K562 (cell line): Measurements from ENCODE around the gene SNRPA. TPM values are rescaled to one million over a fixed set of nuclear protein-coding genes. Genes with fewer than 3 reads are reported as not detected.
A peak's percentile ranks its signal among the peaks of the same experiment; 100 is the strongest.

Experiments
- ATAC-seq: fragments of 200-7000 bp; cut with Tn5 transposase; 3 replicates; pipeline ENCODE4 v1.9.1; 2020; ENCODE audit warnings: moderate library complexity
- BruUV-seq: library from RNA; stranded (reverse); fragments of 400-500 nt; replicated peaks from 2 replicates; lab custom pipeline; 2021; lab: Mats Ljungman, UMichigan
- CTCF ChIA-PET: fragments of 300-600 bp; formaldehyde crosslinking; extraction: SDS; loops from one replicate; lab custom pipeline; 2021; ENCODE audit warnings: low intra/inter-chr PET ratio; lab: Yijun Ruan, JAX
- POLR2A ChIA-PET: fragments of 300-600, 350-650 bp; sonication (Branson Sonifier 250); formaldehyde crosslinking; extraction: SDS; loops from one replicate; lab custom pipeline; 2021; ENCODE audit warnings: antibody characterized with exemption, inconsistent platforms; lab: Yijun Ruan, JAX
- DNase-seq, 4 experiments: peaks; one replicate each; pipeline versions ENCODE4 v3.0.0 to v3.0.0-alpha.2; 2011 to 2018; ENCODE audit warnings: low spot score in 3 of 4, mixed read lengths in 3 of 4; ENCODE audit errors: extremely low read depth in 1 of 4
- FAIRE-seq: peaks from 2 replicates; lab custom pipeline; 2011; peaks lifted over from hg19 to GRCh38; lab: Jason Lieb, UNC
- H2AFZ ChIP-seq: 2 replicates; pipeline ENCODE4 v1.6.0; 2011; ENCODE audit warnings: low read depth, low read length, control low read depth, inconsistent platforms
- H3K27ac ChIP-seq: fragments of 200-600 bp; 3 replicates; pipeline ENCODE4 v1.8.0; 2011; ENCODE audit warnings: low read depth, mild to moderate bottlenecking, control low read depth, inconsistent platforms, low read length, moderate library complexity, mixed read lengths; ENCODE audit errors: extremely low read depth
- H3K27me3 ChIP-seq, 2 experiments: fragments of 300-600 bp in 1 of 2; 2 replicates in 1 of 2; 3 replicates in 1 of 2; pipeline versions ENCODE4 v1.6.0 to v1.8.0; 2011; ENCODE audit warnings: inconsistent platforms in 2 of 2, low read length in 2 of 2, mild to moderate bottlenecking in 1 of 2, mixed read lengths in 1 of 2, moderate library complexity in 1 of 2; ENCODE audit not compliant: control insufficient read depth in 2 of 2, insufficient read depth in 2 of 2
- H3K36me3 ChIP-seq: fragments of 300-600 bp; 3 replicates; pipeline ENCODE4 v1.8.0; 2011; ENCODE audit warnings: mild to moderate bottlenecking, low read length, inconsistent platforms; ENCODE audit not compliant: control insufficient read depth, insufficient read depth
- H3K4me1 ChIP-seq, 2 experiments: fragments of 200-600 bp in 1 of 2; replicated peaks in 1 of 2; 2 replicates in 1 of 2; 3 replicates in 1 of 2; pipeline versions ENCODE4 v1.5.1 to v1.8.0; 2011; ENCODE audit warnings: inconsistent platforms in 2 of 2, low read length in 2 of 2, mild to moderate bottlenecking in 1 of 2, mixed read lengths in 1 of 2, moderate library complexity in 1 of 2; ENCODE audit not compliant: control insufficient read depth in 2 of 2, insufficient read depth in 2 of 2
- H3K4me2 ChIP-seq: 2 replicates; pipeline ENCODE4 v1.6.1; 2011; ENCODE audit warnings: low read length, control low read depth, inconsistent platforms, mixed read lengths; ENCODE audit not compliant: insufficient read depth
- H3K4me3 ChIP-seq: fragments of 200-600 bp; sonication (generic), shearing (Covaris generic); 2 replicates; pipeline ENCODE4 v1.5.1; 2016; ENCODE audit warnings: control low read depth, inconsistent platforms
- H3K79me2 ChIP-seq: fragments of 200-600 bp; 3 replicates; pipeline ENCODE4 v1.8.0; 2011; ENCODE audit warnings: low read length, inconsistent platforms; ENCODE audit not compliant: control insufficient read depth, insufficient read depth
- H3K9ac ChIP-seq, 2 experiments: 2 replicates each; pipeline versions ENCODE4 v1.6.0 to v1.6.1; 2011; ENCODE audit warnings: low read depth in 2 of 2, low read length in 2 of 2, control low read depth in 1 of 2, inconsistent platforms in 1 of 2, mild to moderate bottlenecking in 1 of 2, mixed read lengths in 1 of 2; ENCODE audit not compliant: insufficient read depth in 1 of 2
- H3K9me1 ChIP-seq: one replicate; pipeline ENCODE4 v1.6.0; 2011; ENCODE audit warnings: inconsistent platforms, mild to moderate bottlenecking, low read length, moderate library complexity; ENCODE audit not compliant: control insufficient read depth, insufficient read depth
- H3K9me3 ChIP-seq: replicated peaks from 2 replicates; pipeline ENCODE4 v1.5.1; 2011; ENCODE audit warnings: low read depth, low read length, inconsistent platforms; ENCODE audit not compliant: control insufficient read depth, insufficient read depth
- H4K20me1 ChIP-seq: replicated peaks from 2 replicates; pipeline ENCODE4 v1.6.1; 2011; ENCODE audit warnings: low read length, inconsistent platforms, mixed read lengths; ENCODE audit not compliant: control insufficient read depth, insufficient read depth
- BRD4 ChIP-seq: fragments of 200-600 bp; sonication (generic); IDR thresholded peaks from 2 replicates; pipeline ENCODE4 v1.6.1; 2017; ENCODE audit warnings: inconsistent platforms
- POLR2A ChIP-seq: fragments of 450-650 bp; conservative IDR thresholded peaks from 2 replicates; pipeline ENCODE4 v1.6.1; 2016
- POLR2G ChIP-seq: fragments of 200-400 bp; formaldehyde crosslinking; IDR thresholded peaks from 2 replicates; pipeline ENCODE4 v1.6.1; 2017; ENCODE audit warnings: low read depth, mild to moderate bottlenecking, antibody characterized with exemption, low read length, moderate library complexity
- ZNF133 ChIP-seq: fragments of 250-450 bp; sonication (Bioruptor Pico); IDR thresholded peaks from 2 replicates; pipeline ENCODE4 v1.4.0; 2020; ENCODE audit warnings: mild to moderate bottlenecking
- ZSCAN29 ChIP-seq: fragments of 450-650 bp; IDR thresholded peaks from 2 replicates; pipeline ENCODE4 v1.6.1; 2017
- WGBS: fragments of 100-300 bp; shearing (Covaris generic); methylation state at CpG from one replicate; pipeline ENCODE4 v1.1.6; 2016; ENCODE audit warnings: low coverage, mixed read lengths; ENCODE audit not compliant: insufficient coverage; ENCODE audit errors: missing lambda C conversion rate; 5-methylcytosine and 5-hydroxymethylcytosine counted together
- in situ Hi-C: fragments of 300-500 bp; cut with MboI; formaldehyde crosslinking; loops from 4 replicates; pipeline ENCODE4 v1.15.0; 2018; ENCODE audit warnings: inconsistent platforms, mixed read lengths
- intact Hi-C: fragments of 100-400 bp; cut with micrococcal nuclease; formaldehyde crosslinking; loops from 2 replicates; pipeline ENCODE4 v1.14.2; 2022
- polyA plus RNA-seq, 8 experiments: library from polyadenylated mRNA; depleted of rRNA in 4 of 8; stranded (reverse) in 5 of 8; unstranded in 3 of 8; fragments of >200 nt; fragmentation: Nextera tagmentation in 2 of 8; fragmentation: Illumina TruSeq in 1 of 8; extraction: Ambion mirVana in 2 of 8; extraction: Trizol in 1 of 8; gene quantifications; 2 replicates each; pipeline versions ENCODE4 v1.2.1 to v1.2.3, GENCODE V29; 2011 to 2014; ENCODE audit warnings: inconsistent platforms in 1 of 8, missing spikeins in 1 of 8
- total RNA-seq, 7 experiments: library from RNA; depleted of rRNA in 6 of 7; stranded (reverse); fragments of >200 nt in 6 of 7; fragmentation: Illumina TruSeq in 2 of 7; extraction: Trizol in 2 of 7; gene quantifications; 2 replicates each; pipeline versions ENCODE4 v1.2.1 to v1.2.3, GENCODE V29; 2011 to 2021; ENCODE audit warnings: low replicate concordance in 1 of 7
- TF ChIP-seq, protein P1 (sequence below), 3 experiments: IDR thresholded peaks in 2 of 3; conservative IDR thresholded peaks in 1 of 3; 2 replicates each; pipeline ENCODE4 v1.5.1; 2011 to 2012; ENCODE audit warnings: low read length in 3 of 3, mild to moderate bottlenecking in 3 of 3, control low read depth in 2 of 3, improper control_type of control experiment in 1 of 3, inconsistent platforms in 1 of 3, low read depth in 1 of 3, mixed read lengths in 1 of 3, moderate library complexity in 1 of 3; ENCODE audit not compliant: insufficient read depth in 2 of 3

Gene SNRPA
- total and polyA plus RNA-seq, 9 of the 15 experiments (the other 6 are each of a cell fraction or from before 2014, with no cell fraction given) = 16.3 to 311 (median 193) TPM

DNA sequence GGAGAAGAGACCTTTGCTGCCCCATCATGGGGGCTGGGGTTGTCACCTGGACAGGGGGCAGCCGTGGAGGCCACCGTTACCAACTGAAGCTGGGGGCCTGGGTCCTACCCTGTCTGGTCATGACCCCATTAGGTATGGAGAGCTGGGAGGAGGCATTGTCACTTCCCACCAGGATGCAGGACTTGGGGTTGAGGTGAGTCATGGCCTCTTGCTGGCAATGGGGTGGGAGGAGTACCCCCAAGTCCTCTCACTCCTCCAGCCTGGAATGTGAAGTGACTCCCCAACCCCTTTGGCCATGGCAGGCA, 57.0 kb downstream of the SNRPA start:
- Histone ChIP-seq H3K4me1 (peaks cover 31 to 76% of the 10 kb centered on the region in 2 experiments), H2AFZ (no peak overlapping the region), H3K27ac (no peak overlapping the region)
- ATAC-seq (no peak), DNase-seq (no peak)
- CTCF ChIA-PET = no interaction called here
- TF ChIP-seq BRD4 (no peak), ZSCAN29 (no peak), ZNF133 (CRISPR knock-in tag) (no peak), POLR2A (0 out of 2 replicates have a peak, but pooled peaks have one; percentile 9), POLR2G (peak; percentile 43; the same call in 1 of the 2 replicates)
- TF ChIP-seq, protein P1, sequence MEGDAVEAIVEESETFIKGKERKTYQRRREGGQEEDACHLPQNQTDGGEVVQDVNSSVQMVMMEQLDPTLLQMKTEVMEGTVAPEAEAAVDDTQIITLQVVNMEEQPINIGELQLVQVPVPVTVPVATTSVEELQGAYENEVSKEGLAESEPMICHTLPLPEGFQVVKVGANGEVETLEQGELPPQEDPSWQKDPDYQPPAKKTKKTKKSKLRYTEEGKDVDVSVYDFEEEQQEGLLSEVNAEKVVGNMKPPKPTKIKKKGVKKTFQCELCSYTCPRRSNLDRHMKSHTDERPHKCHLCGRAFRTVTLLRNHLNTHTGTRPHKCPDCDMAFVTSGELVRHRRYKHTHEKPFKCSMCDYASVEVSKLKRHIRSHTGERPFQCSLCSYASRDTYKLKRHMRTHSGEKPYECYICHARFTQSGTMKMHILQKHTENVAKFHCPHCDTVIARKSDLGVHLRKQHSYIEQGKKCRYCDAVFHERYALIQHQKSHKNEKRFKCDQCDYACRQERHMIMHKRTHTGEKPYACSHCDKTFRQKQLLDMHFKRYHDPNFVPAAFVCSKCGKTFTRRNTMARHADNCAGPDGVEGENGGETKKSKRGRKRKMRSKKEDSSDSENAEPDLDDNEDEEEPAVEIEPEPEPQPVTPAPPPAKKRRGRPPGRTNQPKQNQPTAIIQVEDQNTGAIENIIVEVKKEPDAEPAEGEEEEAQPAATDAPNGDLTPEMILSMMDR (IDR thresholded peaks at IDR 0.05 in 2 of 3, conservative IDR thresholded peaks at IDR 0.05 in 1 of 3; ENCODE audit: insufficient read depth in 2 of 3, low read depth in 1 of 3, low read length in 3 of 3) = 0 out of 6 replicates have a peak, but pooled peaks of 1 of the 3 experiments have one; percentile 3
- TF ChIP-seq, all 486 proteins: peak for 3
- Histone ChIP-seq H3K4me2 (no peak overlapping the region), H3K36me3 (peaks cover 67% of the 10 kb centered on the region), H3K9me3 (no peaks in the 10 kb centered on the region), H3K9me1 (peaks cover 18% of the 10 kb centered on the region), H3K9ac (peak overlapping the region in 1 of 2 experiments; percentile 59; a peak in 1 of 4 replicates), H3K27me3 (no peaks in the 10 kb centered on the region), H4K20me1 (peaks cover 40% of the 10 kb centered on the region), H3K79me2 (peaks cover 51% of the 10 kb centered on the region), H3K4me3 (no peak overlapping the region)
- TSS peak; percentile 27 for BruUV-seq
- WGBS = 92% methylated on average over 2 of the region's 2 CpGs
- intact Hi-C loops = loop anchor here (5.0 kb wide), 1 partner anchor 146 kb away; no protein-coding TSS in a partner anchor
- FAIRE-seq = no peak
- POLR2A ChIA-PET = interaction anchor here (0.7 to 3.7 kb wide), 6 partner anchors 10 to 456 kb away, joined by 3 to 26 read pairs (median 12); partner anchors contain the start of genes ACTMAP, EGLN2, HNRNPUL1 and RAB4B
- in situ Hi-C loops = no loop called here
